CD4-positive, alpha-beta T cell (primary cell): ENCODE data around the gene TAC3. TPM values are rescaled to one million over a fixed set of nuclear protein-coding genes. Genes with fewer than 3 reads are reported as not detected.

Experiments
- ATAC-seq: fragments of 200-7000 bp; cut with Tn5 transposase; one replicate; pipeline ENCODE4 v1.10.0; 2022; ENCODE audit warnings: mild to moderate bottlenecking; ENCODE audit not compliant: poor library complexity
- CTCF ChIA-PET: fragments of 350-600 bp; sonication (Branson Sonifier 250); formaldehyde crosslinking; loops from one replicate; lab custom pipeline; 2021; ENCODE audit warnings: antibody characterized with exemption, inconsistent platforms; lab: Charles Lee
- POLR2A ChIA-PET: fragments of 350-600 bp; sonication (Branson Sonifier 250); formaldehyde crosslinking; loops from one replicate; lab custom pipeline; 2021; ENCODE audit warnings: antibody characterized with exemption, inconsistent platforms; lab: Charles Lee
- DNase-seq, 14 experiments: peaks; one replicate each; pipeline ENCODE4 v3.0.0-alpha.2; 2013 to 2020; ENCODE audit warnings: mixed read lengths in 2 of 14
- H3K27ac ChIP-seq, 2 donors: one replicate each; pipeline versions ENCODE4 v1.5.1 to v1.7.0; 2013; ENCODE audit warnings: low read length in 2 of 2, low read depth in 1 of 2, mild to moderate bottlenecking in 1 of 2
- H3K27me3 ChIP-seq, 2 experiments: 1 replicate in 1 of 2; 2 replicates in 1 of 2; pipeline versions ENCODE4 v1.6.1 to v1.7.0; 2013; ENCODE audit warnings: low read length in 2 of 2, control low read depth in 1 of 2, mild to moderate bottlenecking in 1 of 2, moderate library complexity in 1 of 2; ENCODE audit not compliant: insufficient read depth in 2 of 2, control insufficient read depth in 1 of 2
- H3K36me3 ChIP-seq: one replicate; pipeline ENCODE4 v1.6.1; 2013; ENCODE audit warnings: low read length, control low read depth; ENCODE audit not compliant: insufficient read depth
- H3K4me1 ChIP-seq: one replicate; pipeline ENCODE4 v1.6.1; 2013; ENCODE audit warnings: low read length, control low read depth; ENCODE audit not compliant: insufficient read depth
- H3K4me3 ChIP-seq: one replicate; pipeline ENCODE4 v1.5.1; 2013; ENCODE audit warnings: mild to moderate bottlenecking, low read length, moderate library complexity
- H3K9me3 ChIP-seq, 2 experiments: 1 replicate in 1 of 2; 2 replicates in 1 of 2; pipeline versions ENCODE4 v1.6.1 to v1.7.0; 2013; ENCODE audit warnings: low read length in 2 of 2, mild to moderate bottlenecking in 2 of 2, control low read depth in 1 of 2, moderate library complexity in 1 of 2; ENCODE audit not compliant: control insufficient read depth in 1 of 2, insufficient read depth in 1 of 2
- H3K27ac Mint-ChIP-seq: one replicate; pipeline ENCODE4 v1.8.0; 2020; ENCODE audit warnings: mixed read lengths
- H3K27me3 Mint-ChIP-seq: one replicate; pipeline ENCODE4 v1.8.0; 2021; ENCODE audit warnings: mixed read lengths
- H3K36me3 Mint-ChIP-seq: one replicate; pipeline ENCODE4 v1.8.0; 2021; ENCODE audit warnings: low read depth, mixed read lengths
- H3K4me1 Mint-ChIP-seq: one replicate; pipeline ENCODE4 v1.8.0; 2021; ENCODE audit warnings: low read depth, mixed read lengths
- H3K4me3 Mint-ChIP-seq: one replicate; pipeline ENCODE4 v1.8.0; 2020; ENCODE audit warnings: mild to moderate bottlenecking, mixed read lengths
- H3K9me3 Mint-ChIP-seq: one replicate; pipeline ENCODE4 v1.8.0; 2020; ENCODE audit warnings: mixed read lengths
- CTCF ChIP-seq: fragments of 200-600 bp; IDR thresholded peaks from one replicate; pipeline ENCODE4 v1.8.0; 2022; ENCODE audit warnings: antibody characterized with exemption, mild to moderate bottlenecking
- intact Hi-C, 2 experiments: fragments of 100-400 bp; cut with DNase I in 1 of 2; cut with micrococcal nuclease in 1 of 2; formaldehyde crosslinking; loops; one replicate each; pipeline versions ENCODE4 v1.15.1 to v1.9.0; 2023 to 2025; cut with DNase I, micrococcal nuclease
- total RNA-seq, 174 experiments: library from RNA in 2 of 174; stranded (reverse) in 2 of 174; gene quantifications; one replicate each; pipeline ENCODE4 v1.2.3 and lab custom pipeline; 2021 to 2026

TAC3 gene
- total RNA-seq, 2 experiments from 2014 or later: not detected

GRCh38 chr12:57039016-57039798, 22.9 kb upstream of the TAC3 start:
- H3K4me3 ChIP-seq: no peak overlapping the region
- TF ChIP-seq CTCF: no peak
- H3K9me3 ChIP-seq: no peaks in the 10 kb centered on the region
- ChIA-PET CTCF (no interaction called here), POLR2A (interaction anchor here (0.8 to 1.1 kb wide), 2 partner anchors 8 to 18 kb away, joined by 3 read pairs; no protein-coding TSS in a partner anchor)
- Mint-ChIP-seq H3K4me3 (no peak overlapping the region), H3K9me3 (no peaks in the 10 kb centered on the region), H3K27me3 (no peaks in the 10 kb centered on the region), H3K4me1 (peaks cover 8% of the 10 kb centered on the region), H3K27ac (no peak overlapping the region), H3K36me3 (no peaks in the 10 kb centered on the region)
- no peak overlapping the region for H3K27ac ChIP-seq
- intact Hi-C loops: no loop called here
- no peaks in the 10 kb centered on the region for H3K27me3 ChIP-seq
- no peaks in the 10 kb centered on the region for H3K4me1 ChIP-seq
- H3K36me3 ChIP-seq: no peaks in the 10 kb centered on the region
- DNase-seq (no peak), ATAC-seq (no peak)

GRCh38 chr12:57037264-57037663, 20.9 kb upstream of the TAC3 start:
- intact Hi-C loops: no loop called here
- Mint-ChIP-seq H3K36me3 (no peaks in the 10 kb centered on the region), H3K9me3 (no peaks in the 10 kb centered on the region), H3K27me3 (no peaks in the 10 kb centered on the region), H3K27ac (no peak overlapping the region), H3K4me3 (no peak overlapping the region), H3K4me1 (peaks cover 18% of the 10 kb centered on the region)
- ATAC-seq (no peak), DNase-seq (no peak)
- H3K9me3 ChIP-seq: no peaks in the 10 kb centered on the region
- H3K27me3 ChIP-seq: no peaks in the 10 kb centered on the region
- H3K36me3 ChIP-seq: no peaks in the 10 kb centered on the region
- POLR2A ChIA-PET: no interaction called here
- CTCF ChIA-PET: interaction anchor here (1.6 kb wide), 1 partner anchor 10 kb away, joined by 4 read pairs; no protein-coding TSS in a partner anchor
- no peak for TF ChIP-seq CTCF
- H3K4me3 ChIP-seq: no peak overlapping the region
- no peaks in the 10 kb centered on the region for H3K4me1 ChIP-seq
- H3K27ac ChIP-seq: no peak overlapping the region

GRCh38 chr12:57033431-57033830, 17.1 kb upstream of the TAC3 start:
- H3K36me3 ChIP-seq: no peaks in the 10 kb centered on the region
- H3K4me3 ChIP-seq: no peak overlapping the region
- ATAC-seq (no peak), DNase-seq (no peak)
- intact Hi-C loops: no loop called here
- H3K27ac Mint-ChIP-seq: no peak overlapping the region
- ChIA-PET POLR2A (interaction anchor here (1.1 kb wide), 1 partner anchor 17 kb away, joined by 3 read pairs; no protein-coding TSS in a partner anchor), CTCF (interaction anchor here (1.6 kb wide), 1 partner anchor 25 kb away, joined by 5 read pairs; no protein-coding TSS in a partner anchor)
- H3K4me1 ChIP-seq: peaks cover 24% of the 10 kb centered on the region
- no peaks in the 10 kb centered on the region for H3K36me3 Mint-ChIP-seq
- no peak for TF ChIP-seq CTCF
- no peaks in the 10 kb centered on the region for H3K9me3 Mint-ChIP-seq
- no peaks in the 10 kb centered on the region for H3K27me3 Mint-ChIP-seq
- no peaks in the 10 kb centered on the region for H3K9me3 ChIP-seq
- H3K27ac ChIP-seq: no peak overlapping the region
- no peaks in the 10 kb centered on the region for H3K27me3 ChIP-seq
- peaks cover 37% of the 10 kb centered on the region for H3K4me1 Mint-ChIP-seq
- no peak overlapping the region for H3K4me3 Mint-ChIP-seq
